GM19193 (cell line): ENCODE data around the gene THTPA.

Experiments
- POLR2A ChIP-seq: IDR thresholded peaks from 4 replicates; pipeline ENCODE4 v1.6.1; 2011; ENCODE audit not compliant: insufficient read depth, insufficient read length; ENCODE audit errors: extremely low read depth

THTPA gene

DNA sequence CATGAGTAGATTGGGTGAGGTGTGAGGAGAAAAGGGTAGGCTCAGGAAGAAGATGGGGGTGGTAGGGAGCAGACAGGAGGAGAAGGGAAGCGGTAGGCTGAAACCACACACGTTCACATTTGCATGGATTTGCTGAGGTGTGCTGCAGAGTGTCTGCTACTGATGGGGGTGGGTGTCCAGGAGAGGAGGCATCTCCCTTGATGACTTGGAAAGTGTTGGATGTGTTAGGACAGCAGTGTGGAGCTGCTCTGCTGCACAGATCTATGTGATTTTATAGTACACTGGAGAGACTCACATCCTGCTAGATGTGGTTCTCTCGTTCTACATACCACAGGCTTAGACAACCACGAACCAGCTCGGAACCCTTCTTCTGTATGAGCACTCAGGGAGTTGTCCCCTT, 13.8 kb upstream of the THTPA start:
- no peak for TF ChIP-seq POLR2A

DNA sequence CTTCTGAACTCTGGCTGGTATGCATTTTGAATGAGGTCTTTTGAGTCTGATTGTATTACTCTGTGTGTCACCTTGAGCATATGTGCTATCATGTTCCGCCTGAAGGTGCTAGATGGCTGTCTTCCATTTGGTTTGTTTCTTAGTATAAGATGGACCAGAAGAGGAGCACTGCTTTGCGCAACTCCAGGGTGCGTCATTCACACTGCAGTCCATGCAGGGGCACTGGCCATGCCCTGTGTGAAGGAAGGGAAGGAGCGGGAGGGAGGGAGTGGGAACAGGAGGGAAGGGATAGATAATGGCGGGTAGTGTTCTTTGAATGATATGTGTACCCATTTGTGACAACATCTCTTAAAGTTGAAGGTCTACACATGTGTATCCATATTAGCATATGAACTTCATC, 12.7 kb upstream of the THTPA start:
- TF ChIP-seq POLR2A: no peak

DNA sequence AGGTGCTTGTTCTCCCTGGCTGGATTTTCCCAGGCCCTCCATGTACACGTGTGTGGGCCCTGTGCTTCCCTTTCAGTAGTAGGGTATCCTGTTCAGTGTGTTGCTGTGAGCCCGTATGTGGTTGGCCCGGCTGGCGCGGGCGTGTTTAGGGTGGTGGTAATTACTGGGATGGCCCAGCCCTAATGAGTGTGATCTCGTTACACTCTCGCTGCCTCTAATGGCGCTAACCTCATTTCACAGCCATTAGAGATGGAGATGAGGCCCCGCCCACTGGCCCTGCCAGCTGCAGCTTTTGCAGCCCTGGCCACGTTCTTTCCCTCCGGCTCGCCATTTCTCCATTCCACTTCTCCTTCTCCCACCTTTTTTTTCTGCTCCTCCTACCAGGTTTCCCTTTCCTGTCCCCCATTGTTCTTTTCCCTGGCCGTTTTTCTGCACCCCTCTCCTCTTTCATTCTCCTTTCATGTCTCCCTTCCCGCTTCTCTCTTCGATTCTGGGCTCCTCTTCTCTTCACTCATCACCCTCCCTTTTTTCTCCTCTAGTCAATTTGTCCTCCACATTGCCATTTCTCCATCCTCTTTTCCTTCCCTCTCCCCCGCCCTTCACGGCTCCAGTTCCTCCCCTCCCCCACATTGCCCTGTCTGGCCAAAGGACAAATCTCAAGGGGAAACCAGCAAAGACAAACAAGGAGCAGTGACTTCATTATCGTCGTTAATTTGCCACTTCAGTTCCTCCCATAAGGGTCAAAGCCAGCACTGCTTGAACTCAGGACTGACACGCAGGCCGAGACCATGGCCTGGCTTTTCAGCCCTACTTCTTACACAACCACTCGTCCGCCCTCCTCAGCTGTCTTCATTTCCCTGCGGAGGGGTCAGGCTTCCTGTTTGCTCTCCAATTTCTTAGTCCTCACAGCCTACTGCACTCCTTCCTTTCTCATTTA, 11.3 kb upstream of the THTPA start:
- TF ChIP-seq POLR2A: no peak

DNA sequence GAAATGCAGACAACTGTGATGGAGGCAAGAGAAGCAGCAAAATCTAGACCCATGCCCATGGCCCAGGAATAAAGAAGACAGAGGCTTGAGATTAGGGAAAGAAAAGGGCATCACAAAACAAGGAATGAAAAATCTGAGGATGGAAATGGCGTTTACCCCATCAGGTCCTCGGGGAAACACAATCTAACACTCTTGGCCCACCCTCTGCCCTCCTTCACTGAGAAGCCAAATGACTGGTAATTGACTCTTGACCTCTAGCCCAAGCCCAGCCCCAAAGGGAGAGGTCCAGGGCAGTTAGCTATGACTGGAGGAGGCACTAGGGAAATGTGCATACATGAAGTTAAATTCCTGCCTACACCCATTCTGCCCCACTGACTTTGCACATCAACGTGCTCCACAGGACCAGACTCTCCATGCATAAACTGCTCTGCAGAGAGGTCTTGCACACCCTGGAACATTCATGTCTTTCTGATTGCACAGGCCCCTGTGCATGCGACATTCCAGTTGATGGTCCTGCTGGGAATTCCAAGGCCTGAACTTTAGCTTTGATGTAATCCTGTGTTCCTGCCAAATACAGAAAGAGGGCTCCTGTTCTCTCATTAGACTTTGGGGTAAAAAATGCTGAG, 10.2 kb upstream of the THTPA start:
- TF ChIP-seq POLR2A: no peak

DNA sequence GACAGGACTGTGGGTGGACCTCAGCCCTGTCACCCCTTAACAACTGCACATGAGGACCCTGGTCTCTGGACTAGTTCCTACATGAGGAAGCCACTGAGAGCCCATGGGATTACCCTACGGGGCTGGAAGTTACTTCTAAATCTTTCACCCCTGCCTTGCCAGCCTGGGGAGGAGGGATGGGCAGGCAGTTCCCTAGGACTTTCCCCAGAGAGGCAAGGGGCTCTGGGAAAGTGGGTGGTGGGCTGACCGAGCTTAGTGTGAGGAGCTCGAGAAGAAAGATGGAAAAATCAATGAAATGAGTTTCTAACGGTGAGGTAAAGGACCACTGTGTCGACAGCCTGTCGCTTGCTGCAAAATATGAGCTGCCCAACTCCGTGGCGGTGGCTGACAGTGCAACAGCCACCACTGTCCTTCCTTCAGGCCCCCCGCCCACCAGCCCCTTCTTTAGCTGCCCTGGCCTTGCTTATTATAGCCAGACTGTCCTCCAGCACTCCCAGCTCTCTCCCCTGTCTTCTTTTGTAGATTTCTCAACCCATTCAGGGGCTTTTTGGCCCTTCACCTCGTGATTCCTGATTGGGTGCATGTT, 9.5 kb upstream of the THTPA start:
- TF ChIP-seq POLR2A: no peak

DNA sequence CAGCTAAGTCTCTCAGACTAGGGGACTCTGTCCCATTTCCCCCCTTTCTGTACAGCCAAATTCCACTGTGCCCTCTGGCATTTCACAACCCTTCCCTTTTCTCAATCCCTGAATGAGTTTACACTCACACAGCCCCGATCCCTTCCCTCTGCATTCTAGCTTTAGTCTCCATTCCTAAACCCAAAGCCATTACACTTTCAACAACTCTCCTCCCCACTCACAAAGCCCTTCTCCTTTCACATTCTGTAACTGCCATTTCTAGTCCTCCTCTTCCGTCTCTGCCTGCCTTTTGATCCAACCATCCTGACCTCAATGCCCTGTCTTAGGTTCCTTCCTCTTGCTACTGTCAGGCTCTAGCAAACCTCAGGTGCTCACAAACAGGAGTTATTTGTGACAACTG, 8.1 kb upstream of the THTPA start:
- no peak for TF ChIP-seq POLR2A

DNA sequence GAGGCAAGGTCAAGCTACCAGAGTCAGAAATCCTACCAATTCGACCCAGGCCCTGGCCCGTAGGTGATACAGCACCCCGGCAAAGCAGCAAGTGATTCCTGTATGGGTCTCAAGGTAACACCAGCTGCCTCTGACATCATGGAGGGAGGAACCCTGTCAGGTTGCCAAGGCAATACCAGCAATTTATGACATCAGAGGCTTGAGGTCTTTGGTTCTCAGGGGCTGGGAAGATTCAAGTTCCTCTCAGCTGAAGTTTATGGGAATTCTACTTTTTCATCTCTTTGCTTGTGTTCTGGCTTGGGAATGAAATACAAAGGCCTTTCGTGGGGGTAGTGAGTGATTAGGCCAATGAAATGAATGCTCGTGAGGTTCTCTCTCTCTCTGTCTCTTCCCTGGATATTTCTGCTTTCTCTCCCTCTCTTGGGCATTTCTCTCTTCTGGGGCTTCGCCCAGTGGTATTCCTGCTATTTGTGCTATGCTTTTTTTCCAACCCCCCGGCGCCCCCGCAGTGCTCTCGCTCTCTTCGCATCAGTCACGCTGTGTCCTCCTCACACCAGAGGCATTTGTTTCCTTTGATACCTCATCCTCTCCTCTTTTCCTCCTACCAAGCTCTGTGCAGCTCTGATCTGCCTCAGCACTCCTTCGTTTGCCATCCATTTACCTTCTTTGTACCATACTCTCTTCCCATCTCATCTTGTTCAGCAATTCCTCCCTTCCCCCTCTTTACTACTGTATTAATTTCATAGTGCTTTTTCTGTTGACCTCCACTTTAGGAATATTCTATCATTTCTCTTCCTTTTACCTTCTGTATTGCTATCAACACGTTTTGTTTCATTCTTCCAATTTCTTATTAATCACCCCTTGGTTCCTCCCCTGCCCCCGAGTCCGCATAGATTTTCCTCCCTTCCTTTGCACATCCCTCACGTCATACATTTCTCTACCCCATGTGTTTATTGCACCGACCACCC, 7.4 kb upstream of the THTPA start:
- TF ChIP-seq POLR2A: no peak

DNA sequence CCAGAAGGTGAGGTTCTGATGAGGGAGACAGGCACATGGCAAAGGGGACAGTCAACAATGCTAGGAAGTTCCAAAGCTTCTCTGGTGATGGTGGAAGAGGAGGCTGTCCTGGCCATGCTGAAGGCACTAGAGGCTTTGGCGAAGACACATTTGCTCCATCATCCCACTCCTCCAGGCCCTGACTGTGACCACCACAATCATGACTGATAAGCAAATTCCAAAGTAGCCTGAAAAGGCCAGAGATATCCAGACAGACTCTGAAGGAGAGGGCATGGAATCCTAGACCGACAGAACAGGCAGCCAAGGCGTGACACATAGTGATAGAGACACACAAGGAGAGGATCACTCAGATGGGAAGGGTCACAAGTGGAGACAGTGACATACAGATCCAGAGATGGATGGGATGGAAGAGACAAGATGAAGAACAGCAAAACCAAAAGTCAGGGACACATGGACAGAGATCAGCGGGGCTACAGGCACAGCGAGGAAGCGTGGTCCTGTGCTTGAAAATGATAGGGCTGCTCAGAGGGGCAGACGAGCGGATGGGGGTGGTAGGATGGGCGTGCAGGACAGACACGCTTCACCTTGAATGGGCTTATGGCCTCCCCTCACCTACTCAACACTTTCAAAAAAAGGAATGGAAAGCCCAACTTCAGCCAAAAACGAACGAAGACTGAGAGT, 5.8 kb upstream of the THTPA start:
- no peak for TF ChIP-seq POLR2A

DNA sequence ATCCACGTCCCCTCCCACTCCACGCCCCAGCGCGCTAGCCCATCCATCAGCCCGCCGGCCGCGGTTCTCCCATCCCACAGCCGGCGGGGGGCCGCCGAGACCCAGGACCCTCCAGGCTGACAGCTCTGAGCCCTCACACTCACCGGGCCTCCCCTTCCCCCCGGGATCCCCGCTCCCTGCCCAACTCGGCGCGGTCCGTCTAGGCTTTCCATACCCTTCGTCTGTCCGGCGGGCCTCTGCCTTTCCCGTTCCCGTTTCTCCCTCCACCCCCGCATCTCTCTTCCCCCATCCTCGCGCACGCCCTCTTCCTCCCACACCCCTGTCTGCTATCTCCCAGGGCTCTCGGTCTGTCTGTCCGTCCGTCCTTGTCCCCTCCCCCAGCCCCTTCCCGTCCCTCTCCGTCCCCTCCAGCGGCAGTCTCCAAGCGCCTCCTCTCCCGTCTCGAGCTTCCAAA, 5.2 kb upstream of the THTPA start:
- TF ChIP-seq POLR2A: no peak

DNA sequence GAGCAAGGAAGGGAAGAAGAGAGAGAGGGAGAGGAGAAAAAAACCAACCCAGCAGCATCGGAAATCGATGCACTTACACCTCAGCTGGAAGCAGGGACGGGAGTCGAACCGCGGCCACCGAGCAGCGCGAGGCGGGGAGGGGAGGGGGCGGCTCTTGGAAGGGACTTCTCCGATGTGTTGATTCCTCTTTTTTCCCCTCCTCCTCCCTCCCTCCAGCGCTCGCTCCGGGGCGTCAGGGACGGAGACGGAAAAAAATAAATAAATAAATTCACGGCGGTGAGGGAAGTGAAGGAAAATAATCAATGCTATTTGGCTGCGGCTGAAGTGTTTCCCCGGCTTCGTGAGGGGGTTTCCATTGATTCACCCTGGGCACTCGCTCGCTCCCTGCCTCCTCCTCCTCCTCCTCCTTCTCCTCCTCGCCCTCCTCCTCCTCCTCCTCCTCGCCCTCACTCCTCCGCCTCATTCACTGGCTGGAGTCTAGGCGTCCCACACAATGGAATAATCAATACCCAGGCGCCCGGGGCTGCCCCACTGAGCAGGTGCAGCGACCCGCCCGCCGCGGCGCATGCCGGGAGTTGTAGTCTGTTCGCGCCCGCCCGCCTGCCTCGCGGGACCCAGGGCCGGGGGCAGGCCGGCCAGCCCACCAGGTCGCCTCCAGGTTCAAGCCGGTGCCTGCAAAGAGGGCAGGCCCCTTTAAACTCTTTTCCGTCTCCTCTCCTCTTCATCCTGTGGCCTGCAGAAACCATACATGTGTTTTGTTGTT, 4.6 kb upstream of the THTPA start, which contains the start of gene ZFHX2:
ZFHX2 (minus strand) TSS at position 500 of the 763 bp plus-strand sequence. CDS start 16,440 bp downstream, outside the sequence.
- peak; percentile 41 for TF ChIP-seq POLR2A

DNA sequence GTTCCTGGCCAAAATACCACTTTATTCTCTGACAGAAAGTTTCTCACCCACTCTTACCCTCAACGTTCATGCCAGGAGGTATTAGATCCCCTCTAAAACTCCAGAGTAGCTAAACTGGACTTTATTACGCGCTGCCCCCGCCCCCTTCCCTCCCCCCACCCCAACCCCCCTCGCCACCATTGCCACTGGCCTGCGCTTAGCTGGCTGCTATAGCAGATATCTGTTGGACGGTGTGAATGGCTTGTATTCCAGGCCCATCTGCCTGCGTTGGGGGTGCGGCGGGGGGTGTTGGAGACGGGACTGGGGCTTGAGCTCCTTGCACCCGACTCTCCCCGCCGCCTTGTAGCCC, 564 bp upstream of the THTPA start:
- TF ChIP-seq POLR2A: no peak

DNA sequence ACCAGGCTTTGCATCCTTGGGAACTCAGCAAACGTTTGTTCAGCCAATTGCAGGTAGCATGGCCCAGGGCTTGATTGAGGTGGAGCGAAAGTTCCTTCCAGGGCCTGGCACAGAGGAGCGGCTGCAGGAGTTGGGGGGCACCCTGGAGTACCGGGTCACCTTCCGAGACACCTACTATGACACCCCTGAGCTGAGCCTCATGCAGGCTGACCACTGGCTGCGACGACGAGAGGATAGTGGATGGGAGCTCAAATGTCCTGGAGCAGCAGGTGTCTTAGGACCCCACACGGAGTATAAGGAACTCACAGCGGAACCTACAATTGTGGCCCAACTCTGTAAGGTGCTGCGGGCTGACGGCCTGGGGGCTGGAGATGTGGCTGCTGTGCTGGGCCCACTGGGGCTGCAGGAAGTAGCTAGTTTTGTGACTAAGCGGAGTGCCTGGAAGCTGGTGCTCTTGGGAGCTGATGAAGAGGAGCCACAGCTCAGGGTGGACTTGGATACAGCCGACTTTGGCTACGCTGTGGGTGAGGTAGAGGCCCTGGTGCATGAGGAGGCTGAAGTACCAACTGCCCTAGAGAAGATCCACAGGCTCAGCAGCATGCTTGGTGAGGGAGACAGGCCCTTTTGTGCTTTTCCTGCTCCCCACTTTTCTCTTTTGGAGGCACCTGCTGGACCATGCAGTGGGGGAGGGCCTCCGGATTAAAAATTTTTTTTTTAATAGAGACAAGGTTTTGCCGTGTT, 799 bp downstream of the THTPA start:
- peak; percentile 38 for TF ChIP-seq POLR2A

DNA sequence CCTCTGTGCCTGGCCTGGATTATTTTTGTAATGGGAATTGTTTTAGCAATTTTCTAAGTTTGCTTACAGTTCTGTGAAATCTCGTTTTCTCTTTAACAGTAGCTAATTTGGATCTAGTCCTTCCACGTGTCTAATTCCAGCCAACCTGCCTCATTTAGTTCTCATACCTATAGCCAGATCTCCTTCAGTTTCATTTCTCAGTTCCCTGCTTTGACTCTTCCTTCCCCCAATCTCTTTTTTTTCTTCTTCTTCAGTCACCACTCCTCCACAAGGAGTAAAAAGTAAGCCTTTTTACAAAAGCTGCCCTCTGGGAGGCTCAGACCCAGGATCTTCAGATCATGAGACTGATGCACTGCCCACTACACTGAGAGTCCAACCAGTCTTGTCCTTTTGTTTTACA, 1.4 kb downstream of the THTPA start:
- no peak for TF ChIP-seq POLR2A

DNA sequence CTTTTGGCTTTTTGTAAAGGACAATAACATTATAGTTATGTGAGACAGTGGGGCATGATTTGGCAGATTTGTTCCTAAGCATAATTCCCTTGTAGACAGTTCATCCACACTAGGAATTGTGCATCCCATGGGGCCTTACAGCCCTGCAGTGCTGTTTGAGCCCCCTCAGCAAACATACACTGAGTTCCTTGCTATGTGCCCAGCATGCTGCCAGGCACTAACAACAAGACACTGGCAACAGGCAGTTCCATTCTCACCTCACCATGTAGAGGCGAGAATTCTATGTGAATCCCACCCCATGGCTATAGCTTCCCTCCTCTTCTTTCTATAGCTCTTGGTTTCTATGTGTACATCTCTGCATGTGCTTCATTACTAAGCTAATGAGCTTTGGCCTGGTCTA, 1.9 kb downstream of the THTPA start:
- TF ChIP-seq POLR2A: no peak
